ENCODE data around the gene CAPN5. TPM values are rescaled to one million over a fixed set of nuclear protein-coding genes. Genes with fewer than 3 reads are reported as not detected.

CAPN5 gene
- total and polyA plus RNA-seq, 10 of the 15 experiments (the other 5 are each of a cell fraction or from before 2014, with no cell fraction given), result 0.02 to 0.33 (median 0.07) TPM; not detected in 3

GRCh38 chr11:77137421-77137820 lies 70.7 kb downstream of the CAPN5 start (continued):
- TF ChIP-seq BCLAF1 (IDR thresholded peaks at IDR 0.05) (no peak), RAD21 (IDR thresholded peaks at IDR 0.05; ENCODE audit: insufficient read depth, low read depth, low read length) (no peak), BMI1 (IDR thresholded peaks at IDR 0.05; ENCODE audit: borderline replicate concordance) (no peak), MEF2A (IDR thresholded peaks at IDR 0.05; ENCODE audit: insufficient read depth, low read depth, low read length) (no peak)

GRCh38 chr11:77138106-77138649 lies 71.4 kb downstream of the CAPN5 start:
- intact Hi-C loops (cut with micrococcal nuclease; ENCODE audit: unreplicated experiment), result no loop called here
- ChIA-PET POLR2A (no interaction called here), CTCF (no interaction called here), SMC1A (ENCODE audit: uncharacterized antibody, unreplicated experiment) (no interaction called here), RAD21 (ENCODE audit: unreplicated experiment) (no interaction called here)
- no peaks in the 10 kb centered on the region for H3K9me3 ChIP-seq (replicated peaks; ENCODE audit: control insufficient read depth, insufficient read depth, low read length)
- no peak overlapping the region for H3K4me2 ChIP-seq (ENCODE audit: control insufficient read depth, insufficient read depth)
- H4K20me1 ChIP-seq (ENCODE audit: control insufficient read depth, insufficient read depth), result no peaks in the 10 kb centered on the region
- H3K27me3 ChIP-seq (replicated peaks in 1 of 2; ENCODE audit: control insufficient read depth in 2 of 2, insufficient read depth in 2 of 2, low read length in 1 of 2), result no peaks in the 10 kb centered on the region; a peak in 2 of 4 replicates
- 8% methylated on average over 51 of the region's 55 CpGs for WGBS (ENCODE audit: insufficient coverage, insufficient replicate concordance, low lambda C conversion rate, missing lambda C conversion rate)
- no peak overlapping the region for H3K4me3 ChIP-seq
- H3K36me3 ChIP-seq (ENCODE audit: control insufficient read depth in 2 of 2, insufficient read depth in 2 of 2, low read length in 1 of 2), result no peaks in the 10 kb centered on the region
- no peak overlapping the region for H2AFZ ChIP-seq (ENCODE audit: control insufficient read depth, low read depth, low read length)
- H3K9ac ChIP-seq (ENCODE audit: control insufficient read depth, insufficient read depth, low read length), result no peak overlapping the region
- ATAC-seq (no peak), FAIRE-seq (no peak), DNase-seq (ENCODE audit: low read depth, low spot score) (no peak)
- no TSS peak for BruUV-seq (replicated peaks)
- no peaks in the 10 kb centered on the region for H3K79me2 ChIP-seq (ENCODE audit: control insufficient read depth, insufficient read depth, low read length)
- H3K4me1 ChIP-seq (ENCODE audit: control insufficient read depth, insufficient read depth, low read length), result no peaks in the 10 kb centered on the region
- in situ Hi-C loops (cut with MboI), result no loop called here
- TF ChIP-seq CBX5 (IDR thresholded peaks at IDR 0.05; ENCODE audit: low read depth) (no peak), HSF1 (IDR thresholded peaks at IDR 0.05; ENCODE audit: low read depth, low read length) (no peak), JUNB (IDR thresholded peaks at IDR 0.05) (no peak)
- no peak overlapping the region for H3K27ac ChIP-seq (ENCODE audit: control insufficient read depth, insufficient read depth)
